NCI-H345 treated with DMSO at 0.1 percent for 48 hours (cell line): Measurements from ENCODE around the gene GRM5.
"Not testable (repeated sequence)": the region's sequence is repeated elsewhere in the genome, so short reads cannot be mapped to it uniquely, and the experiment has no call there.

Source experiments
- DNase-seq: peaks from one replicate; lab custom pipeline; 2025; ENCODE audit not compliant: unreplicated experiment; lab: John Stamatoyannopoulos, UW

Gene GRM5

DNA sequence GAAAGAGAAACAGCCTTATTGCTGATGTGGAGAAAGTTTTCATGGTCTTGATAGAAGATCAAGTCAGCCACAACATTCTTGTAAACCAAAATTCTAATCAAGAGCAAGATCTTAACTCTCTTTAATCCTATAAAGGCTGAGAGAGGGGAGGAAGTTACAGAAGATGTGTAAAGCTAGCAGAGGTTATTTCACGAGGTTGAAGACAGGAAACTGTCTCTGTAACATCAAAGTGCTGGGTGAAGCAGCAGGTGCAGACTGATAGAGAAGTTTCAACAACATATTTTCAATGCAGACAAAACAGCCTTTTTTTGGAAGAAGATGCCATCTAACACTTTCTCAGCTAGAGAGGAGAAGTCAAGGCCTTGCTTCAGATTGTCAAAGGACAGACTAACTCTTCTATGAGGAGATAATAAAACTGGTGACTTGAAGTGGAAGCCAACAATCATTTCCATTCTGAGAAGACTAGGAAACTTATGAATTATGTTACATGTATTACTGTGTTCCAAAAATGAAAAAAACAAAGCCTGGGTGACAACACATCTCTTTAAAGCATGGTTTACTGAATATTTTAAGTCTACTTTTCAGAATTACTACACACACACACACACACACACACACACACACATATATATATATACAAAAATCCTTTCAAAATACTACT lies 221.9 kb downstream of the GRM5 start:
- not testable (repeated sequence) for DNase-seq

DNA sequence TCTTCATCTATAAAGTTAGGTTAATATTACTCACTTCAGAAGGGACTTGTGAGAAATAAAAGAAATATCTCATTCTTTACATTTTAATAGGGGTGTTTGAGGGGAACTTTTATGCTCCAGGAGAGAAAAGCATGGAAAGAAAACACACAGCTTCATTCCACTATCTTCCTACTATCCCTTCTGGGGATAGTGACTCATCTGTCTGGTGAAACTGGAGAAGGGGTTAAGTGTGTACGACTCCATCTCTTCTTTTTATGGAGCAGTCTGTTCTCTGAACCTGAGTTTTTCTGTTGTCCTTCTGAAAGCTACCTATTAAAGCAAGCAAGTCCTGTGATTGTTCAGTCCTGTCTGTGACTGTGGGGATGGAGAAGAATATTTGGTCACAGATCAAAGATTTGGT lies 227.6 kb downstream of the GRM5 start:
- not testable (repeated sequence) for DNase-seq

GRCh38 chr11:88835709-88836108 lies 230.1 kb downstream of the GRM5 start:
- DNase-seq = not testable (repeated sequence)

DNA sequence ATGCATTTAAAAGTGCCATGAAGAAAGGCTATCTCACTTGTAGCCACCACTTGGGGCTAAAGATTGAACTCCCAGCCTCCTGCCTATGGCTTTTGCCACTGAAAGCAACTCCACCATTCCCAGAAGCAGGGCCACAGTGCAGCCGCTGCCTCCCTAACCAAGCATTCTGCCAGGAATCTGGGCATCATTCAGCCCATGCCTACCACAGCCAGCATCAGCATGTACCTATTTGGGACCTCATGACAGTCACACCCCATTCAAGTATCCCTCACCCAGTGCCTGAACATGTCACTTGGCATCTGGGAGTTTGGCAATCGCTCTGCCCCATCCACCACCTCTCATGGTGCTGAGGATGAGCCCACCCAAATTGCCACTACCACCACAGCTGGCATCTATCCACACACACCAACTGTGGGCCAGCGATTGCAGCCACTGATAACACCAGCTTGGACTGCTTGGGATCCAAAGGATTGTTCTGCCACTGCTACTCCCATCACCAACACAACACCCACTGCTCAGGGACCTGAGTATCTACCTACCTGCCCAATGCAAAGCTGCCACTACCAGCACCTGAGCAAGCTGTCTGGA lies 234.4 kb downstream of the GRM5 start:
- no peak for DNase-seq

- no peak for DNase-seq
Observed at GRCh38 chr11:88827018-88827676, 238.6 kb downstream of the GRM5 start.

DNA sequence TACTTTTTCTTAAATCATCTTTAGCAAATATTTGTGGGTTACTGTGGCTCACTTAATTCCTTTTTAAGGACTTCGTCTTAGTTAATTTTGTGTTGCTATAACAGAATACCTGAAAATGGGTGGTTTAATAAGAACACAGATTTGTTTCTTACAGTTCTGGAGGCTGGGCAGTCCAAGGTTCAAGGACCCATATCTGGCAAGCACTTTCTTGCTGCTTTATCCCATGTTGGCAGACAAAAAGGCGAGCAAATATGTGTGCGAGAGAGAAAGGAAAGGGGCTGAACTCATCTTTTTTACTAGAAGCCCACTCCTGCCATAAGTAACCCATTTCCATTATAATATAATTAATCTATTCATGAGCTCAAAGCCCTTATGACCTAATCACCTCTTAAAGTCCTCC lies 246.2 kb downstream of the GRM5 start:
- no peak for DNase-seq

DNA sequence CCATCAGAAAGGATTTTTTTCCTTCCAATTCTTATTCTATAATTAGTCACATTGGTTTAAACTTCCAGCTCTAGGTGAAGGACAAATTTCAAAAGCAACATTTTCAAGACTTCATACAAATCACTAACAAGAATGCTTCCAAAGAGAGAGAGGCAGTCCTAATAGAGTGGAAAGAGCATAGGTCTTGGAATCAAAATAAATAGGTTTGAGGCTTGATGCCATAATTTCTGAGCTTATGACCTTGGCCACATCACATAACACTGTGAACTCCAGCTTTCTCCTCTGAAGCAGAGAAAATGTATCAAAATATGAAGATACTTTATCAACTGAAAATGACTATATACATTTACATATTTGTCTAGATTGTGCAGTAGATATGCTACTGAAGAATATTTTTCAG lies 246.8 kb downstream of the GRM5 start:
- DNase-seq = no peak

DNA sequence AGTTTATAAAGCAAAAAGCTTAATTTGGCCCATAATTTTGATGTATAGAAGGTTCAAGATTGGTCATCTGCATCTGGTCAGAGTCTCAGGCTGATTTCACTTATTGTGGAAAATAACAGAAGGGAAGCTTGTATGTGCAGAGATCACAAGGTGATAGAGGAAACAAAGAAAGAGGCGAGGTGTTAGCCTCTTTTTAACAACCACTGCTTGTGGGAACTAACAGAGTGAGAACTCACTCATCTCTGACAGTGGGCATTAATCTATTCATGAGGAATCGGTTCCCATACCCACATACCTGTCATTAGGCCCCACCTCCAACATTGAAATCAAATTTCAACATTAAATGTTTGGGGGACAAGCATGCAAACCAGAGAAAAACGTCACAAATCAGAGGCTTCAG lies 250.3 kb downstream of the GRM5 start:
- no peak for DNase-seq

GRCh38 chr11:88814076-88814475 lies 251.7 kb downstream of the GRM5 start:
- DNase-seq = no peak

- DNase-seq = no peak
Observed at GRCh38 chr11:88813233-88813915, 252.4 kb downstream of the GRM5 start.

- no peak for DNase-seq
Observed at GRCh38 chr11:88810420-88811097, 255.2 kb downstream of the GRM5 start.

DNA sequence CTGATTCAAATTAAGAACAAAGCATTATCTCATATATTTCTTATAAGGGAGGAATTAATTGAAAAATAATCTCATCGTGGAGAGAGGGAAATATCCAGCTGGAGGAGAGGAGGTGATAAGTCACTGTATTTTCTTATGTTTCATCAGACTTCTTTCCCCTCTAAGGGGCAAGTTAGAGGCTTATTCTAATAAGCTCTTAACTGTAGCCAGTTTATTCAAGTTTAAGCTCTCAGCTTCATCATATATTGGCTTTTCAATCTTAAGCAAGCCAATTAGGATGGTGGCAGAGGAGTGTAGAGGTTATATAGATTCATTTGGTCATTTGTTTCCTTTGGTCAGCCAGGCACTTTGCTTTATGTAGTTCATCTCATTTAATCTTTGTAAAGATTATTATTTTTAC lies 256.7 kb downstream of the GRM5 start:
- DNase-seq = no peak

DNA sequence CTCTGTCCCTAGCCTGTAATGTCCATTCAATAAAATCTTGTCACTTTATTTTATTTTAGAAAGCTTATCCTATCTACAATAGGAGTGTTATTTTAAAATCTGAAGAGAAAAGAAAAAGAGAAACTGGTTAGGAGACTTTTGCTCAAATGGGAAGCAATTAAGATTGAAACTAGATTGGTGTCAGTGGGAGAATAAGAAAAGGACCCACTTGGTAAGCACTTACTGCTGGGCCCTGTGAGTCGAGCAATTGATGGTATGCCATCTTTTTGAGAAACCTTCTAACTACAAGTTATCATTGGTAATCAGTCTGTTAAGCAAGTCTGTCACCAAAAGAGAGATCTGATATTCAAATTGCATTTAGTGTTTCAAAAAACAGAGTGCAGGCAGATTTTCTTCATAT lies 258.4 kb downstream of the GRM5 start:
- DNase-seq = no peak

DNA sequence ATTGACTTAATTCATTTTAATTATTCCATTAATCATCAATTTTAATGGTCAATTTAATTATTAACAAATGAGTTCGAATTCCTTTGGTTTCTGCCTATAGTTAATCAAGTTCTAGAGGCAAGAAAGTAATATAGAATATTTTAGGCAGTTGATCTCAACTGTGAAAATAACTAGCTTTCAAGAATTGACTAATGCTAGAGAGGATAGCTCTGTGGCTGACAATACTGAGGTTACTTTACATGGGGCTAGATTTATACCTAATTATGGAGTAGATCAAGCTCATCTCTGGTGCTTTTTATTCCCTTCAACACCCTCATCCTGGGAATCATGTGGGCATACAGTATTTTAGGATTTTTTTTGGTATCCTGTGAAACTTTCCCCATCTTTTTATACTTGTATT lies 259.4 kb downstream of the GRM5 start:
- DNase-seq = no peak

GRCh38 chr11:88801484-88802123 lies 264.2 kb downstream of the GRM5 start:
- DNase-seq = no peak

- no peak for DNase-seq
Observed at GRCh38 chr11:88799771-88800500, 265.8 kb downstream of the GRM5 start.

DNA sequence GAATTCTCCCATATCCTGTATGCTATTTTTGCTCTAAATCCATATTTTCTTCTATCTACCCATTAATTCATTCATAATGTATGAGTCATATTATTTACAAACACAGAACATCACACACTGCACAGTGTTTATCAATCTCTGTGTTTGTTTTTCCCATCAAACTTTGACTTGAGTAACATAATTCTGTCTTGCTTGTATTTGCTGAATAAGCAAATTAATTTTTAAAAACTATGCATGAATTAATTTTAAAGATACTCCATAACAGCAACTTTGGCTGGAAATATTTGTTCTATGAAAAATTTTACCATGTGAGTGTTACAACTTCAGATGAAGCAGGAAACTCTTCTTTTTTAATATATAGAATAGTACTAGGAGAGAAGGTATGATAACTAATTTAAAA lies 275.6 kb downstream of the GRM5 start:
- no peak for DNase-seq

DNA sequence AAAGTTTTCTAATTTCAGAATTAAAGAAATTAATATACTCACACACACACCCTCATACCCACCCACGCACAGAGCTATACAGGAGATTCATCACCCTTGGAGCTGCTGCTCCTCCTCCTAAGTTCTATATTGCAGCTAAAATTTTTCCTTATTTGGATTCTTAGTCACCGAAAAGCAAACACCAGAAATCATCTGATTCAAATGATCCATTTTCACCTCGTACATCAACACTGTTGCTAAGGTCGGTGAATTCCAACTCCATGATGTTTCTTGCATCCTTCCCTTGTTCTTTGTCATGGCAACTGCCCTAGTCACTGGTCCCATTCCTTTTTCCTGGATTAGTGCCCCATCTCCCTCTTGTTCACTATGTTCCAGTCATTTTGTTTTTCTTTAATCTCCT lies 286.2 kb downstream of the GRM5 start:
- DNase-seq = no peak

- DNase-seq = no peak
Observed at GRCh38 chr11:88770475-88771079, 295.2 kb downstream of the GRM5 start.

DNA sequence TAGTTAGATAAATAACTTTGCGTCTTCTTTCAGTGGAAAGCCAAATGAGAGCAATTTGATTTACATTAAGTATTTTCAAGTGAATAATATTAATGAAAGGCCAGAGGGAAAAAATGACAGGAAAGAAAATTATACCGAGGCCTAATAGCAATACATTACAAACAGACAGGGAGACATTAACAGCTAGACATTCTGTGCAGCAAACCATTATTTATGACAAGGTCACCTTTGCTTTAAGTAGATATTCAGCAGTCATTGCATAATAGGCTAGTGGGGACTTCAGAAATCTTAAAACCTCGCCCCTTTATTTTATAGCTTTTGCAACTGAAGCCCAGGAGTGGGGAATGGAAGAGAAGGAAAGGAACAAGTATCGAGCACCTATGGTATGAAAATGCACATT lies 321.6 kb downstream of the GRM5 start:
- DNase-seq = no peak
